Erythroblast (primary cell): Measurements from ENCODE around the gene RTL10.

ENCODE experiments used
- GATA1 ChIP-seq: IDR thresholded peaks from 2 replicates; pipeline ENCODE4 v1.6.1; 2011; ENCODE audit warnings: low read depth, mild to moderate bottlenecking, control low read depth, low read length, moderate library complexity
- POLR2A ChIP-seq: IDR thresholded peaks from 2 replicates; pipeline ENCODE4 v1.6.1; 2011; ENCODE audit warnings: mild to moderate bottlenecking, low read length

GRCh38 chr22:19887256-19887985, 32.7 kb upstream of the RTL10 start:
- TF ChIP-seq POLR2A (no peak), GATA1 (no peak)
